GM13977 (cell line): Measurements from ENCODE around the gene GPR161.

Experiments
- DNase-seq: peaks from one replicate; pipeline ENCODE4 v3.0.0; 2012; ENCODE audit warnings: low spot score
- CTCF ChIP-seq: IDR thresholded peaks from 2 replicates; pipeline ENCODE4 v1.5.1; 2012; ENCODE audit warnings: mild to moderate bottlenecking, control low read depth; ENCODE audit not compliant: insufficient read depth; ENCODE audit errors: extremely low read depth, missing control alignments
- in situ Hi-C: fragments of 300-500 bp; cut with MboI; formaldehyde crosslinking; loops from one replicate; pipeline ENCODE4 v1.12.0; 2022; ENCODE audit warnings: low sequenced_read_pairs, low pct_unique_long_range_greater_than_20kb, mixed read lengths, inconsistent platforms; ENCODE audit not compliant: unreplicated experiment

GPR161 gene

GRCh38 chr1:168054117-168054516, 82.6 kb downstream of the GPR161 start:
- TF ChIP-seq CTCF: no peak
- in situ Hi-C loops: no loop called here
- no peak for DNase-seq

- no peak for DNase-seq
- in situ Hi-C loops: no loop called here
- TF ChIP-seq CTCF: no peak
These were observed 83.0 kb downstream of the GPR161 start for GRCh38 chr1:168053681-168054080.

GRCh38 chr1:168050880-168051279, 85.8 kb downstream of the GPR161 start:
- TF ChIP-seq CTCF: no peak
- in situ Hi-C loops: no loop called here
- no peak for DNase-seq

GRCh38 chr1:168050307-168050706, 86.4 kb downstream of the GPR161 start:
- DNase-seq: no peak
- no peak for TF ChIP-seq CTCF
- in situ Hi-C loops: no loop called here

GRCh38 chr1:168045311-168045710, 91.4 kb downstream of the GPR161 start:
- DNase-seq: no peak
- in situ Hi-C loops: no loop called here
- no peak for TF ChIP-seq CTCF

- DNase-seq: no peak
- TF ChIP-seq CTCF: no peak
- in situ Hi-C loops: no loop called here
These were observed 94.4 kb downstream of the GPR161 start for GRCh38 chr1:168042362-168042761.

- in situ Hi-C loops: no loop called here
- no peak for DNase-seq
- no peak for TF ChIP-seq CTCF
These were observed 101.4 kb downstream of the GPR161 start for GRCh38 chr1:168035345-168035744.
